CD14-positive monocyte (primary cell): ENCODE data around the gene DNAJB1. TPM values are rescaled to one million over a fixed set of nuclear protein-coding genes. Genes with fewer than 3 reads are reported as not detected.

Experiments used
- DNase-seq, 3 donors: peaks; one replicate each; pipeline ENCODE4 v3.0.0-alpha.2; 2011 to 2022
- H2AFZ ChIP-seq: 2 replicates; pipeline ENCODE4 v1.6.0; 2012; ENCODE audit warnings: mild to moderate bottlenecking, low read depth, low read length, inconsistent platforms; ENCODE audit not compliant: insufficient read depth, poor library complexity, severe bottlenecking
- H3K27ac ChIP-seq, 2 donors: 1 replicate in 1 of 2; 2 replicates in 1 of 2; pipeline ENCODE4 v1.5.1; 2012 to 2013; ENCODE audit warnings: low read length in 2 of 2, control low read depth in 1 of 2, inconsistent platforms in 1 of 2, low read depth in 1 of 2, mild to moderate bottlenecking in 1 of 2
- H3K27me3 ChIP-seq, 2 donors: one replicate each; pipeline versions ENCODE4 v1.6.0 to v1.6.1; 2011 to 2013; ENCODE audit warnings: low read length in 2 of 2; ENCODE audit not compliant: control insufficient read depth in 2 of 2, insufficient read depth in 2 of 2
- H3K36me3 ChIP-seq, 2 donors: replicated peaks in 1 of 2; 1 replicate in 1 of 2; 2 replicates in 1 of 2; pipeline versions ENCODE4 v1.5.1 to v1.6.1; 2012 to 2013; ENCODE audit warnings: low read length in 2 of 2, control low read depth in 1 of 2, inconsistent platforms in 1 of 2, mild to moderate bottlenecking in 1 of 2; ENCODE audit not compliant: insufficient read depth in 2 of 2, control insufficient read depth in 1 of 2
- H3K4me1 ChIP-seq, 2 donors: 1 replicate in 1 of 2; 2 replicates in 1 of 2; pipeline versions ENCODE4 v1.5.1 to v1.6.1; 2012 to 2013; ENCODE audit warnings: low read length in 2 of 2, control low read depth in 1 of 2, inconsistent platforms in 1 of 2, mild to moderate bottlenecking in 1 of 2, moderate library complexity in 1 of 2; ENCODE audit not compliant: insufficient read depth in 2 of 2, control insufficient read depth in 1 of 2
- H3K4me2 ChIP-seq: replicated peaks from 2 replicates; pipeline ENCODE3; 2012; ENCODE audit warnings: low read length, moderate library complexity, mild to moderate bottlenecking; ENCODE audit not compliant: poor library complexity, severe bottlenecking; ENCODE audit errors: extremely low read depth
- H3K4me3 ChIP-seq, 3 experiments: fragments of 200-600 bp in 1 of 3; sonication (generic) in 1 of 3; replicated peaks in 1 of 3; 1 replicate in 2 of 3; 2 replicates in 1 of 3; pipeline ENCODE4 v1.5.1; 2011 to 2013; ENCODE audit warnings: low read length in 3 of 3, mild to moderate bottlenecking in 3 of 3, control low read depth in 2 of 3, low read depth in 2 of 3, inconsistent platforms in 1 of 3, moderate library complexity in 1 of 3
- H3K79me2 ChIP-seq: 2 replicates; pipeline ENCODE4 v1.6.0; 2012; ENCODE audit warnings: mild to moderate bottlenecking, control low read depth, inconsistent platforms, low read length, moderate library complexity; ENCODE audit not compliant: insufficient read depth
- H3K9ac ChIP-seq: 2 replicates; pipeline ENCODE4 v1.6.0; 2017; ENCODE audit warnings: low read length, mild to moderate bottlenecking; ENCODE audit not compliant: insufficient read depth, poor library complexity, severe bottlenecking
- H3K9me3 ChIP-seq, 2 donors: replicated peaks in 1 of 2; 1 replicate in 1 of 2; 2 replicates in 1 of 2; pipeline versions ENCODE4 v1.5.1 to v1.6.1; 2012 to 2013; ENCODE audit warnings: low read length in 2 of 2, control low read depth in 1 of 2; ENCODE audit not compliant: control insufficient read depth in 1 of 2, insufficient read depth in 1 of 2
- H4K20me1 ChIP-seq: 2 replicates; pipeline ENCODE4 v1.6.0; 2012; ENCODE audit warnings: mild to moderate bottlenecking, low read length, control low read depth, moderate library complexity; ENCODE audit not compliant: insufficient read depth
- H3K27ac Mint-ChIP-seq, 7 donors: one replicate each; pipeline ENCODE4 v1.8.0; 2020; ENCODE audit warnings: mild to moderate bottlenecking in 7 of 7, mixed read lengths in 7 of 7, moderate library complexity in 6 of 7, inconsistent platforms in 2 of 7
- H3K27me3 Mint-ChIP-seq, 3 donors: one replicate each; pipeline ENCODE4 v1.8.0; 2021 to 2022; ENCODE audit warnings: low read depth in 3 of 3, mild to moderate bottlenecking in 3 of 3, mixed read lengths in 3 of 3, moderate library complexity in 3 of 3, inconsistent platforms in 1 of 3
- H3K36me3 Mint-ChIP-seq, 2 donors: one replicate each; pipeline ENCODE4 v1.8.0; 2020; ENCODE audit warnings: mixed read lengths in 2 of 2, inconsistent platforms in 1 of 2, mild to moderate bottlenecking in 1 of 2
- H3K4me1 Mint-ChIP-seq: one replicate; pipeline ENCODE4 v1.8.0; 2020; ENCODE audit warnings: mild to moderate bottlenecking, mixed read lengths
- H3K4me3 Mint-ChIP-seq, 2 donors: one replicate each; pipeline ENCODE4 v1.8.0; 2020; ENCODE audit warnings: mild to moderate bottlenecking in 2 of 2, mixed read lengths in 2 of 2, moderate library complexity in 1 of 2
- H3K9me3 Mint-ChIP-seq, 7 donors: one replicate each; pipeline ENCODE4 v1.8.0; 2020 to 2022; ENCODE audit warnings: mixed read lengths in 7 of 7, mild to moderate bottlenecking in 6 of 7, moderate library complexity in 6 of 7, inconsistent platforms in 2 of 7
- CTCF ChIP-seq: fragments of 200-600 bp; IDR thresholded peaks from one replicate; pipeline ENCODE4 v1.8.0; 2022; ENCODE audit warnings: antibody characterized with exemption, mild to moderate bottlenecking
- WGBS: methylation state at CpG from one replicate; pipeline ENCODE4 v1.1.5; 2013; ENCODE audit warnings: missing lambda C conversion rate; ENCODE audit not compliant: insufficient coverage; 5-methylcytosine and 5-hydroxymethylcytosine counted together
- intact Hi-C, 2 donors: fragments of 100-400 bp; cut with micrococcal nuclease; formaldehyde crosslinking; loops; one replicate each; pipeline versions ENCODE4 v1.15.0 to v1.15.1; 2023
- polyA plus RNA-seq, 3 donors: library from polyadenylated mRNA; depleted of rRNA in 1 of 3; unstranded in 2 of 3; stranded (reverse) in 1 of 3; fragments of 300-500 nt in 2 of 3; fragments of >200 nt in 1 of 3; fragmentation: Illumina TruSeq in 2 of 3; gene quantifications; 1 replicate in 2 of 3; 2 replicates in 1 of 3; pipeline ENCODE4 v1.2.3, GENCODE V29; 2012 to 2021

The DNAJB1 gene
- polyA plus RNA-seq, 3 donors: 59.3 to 107 (median 70.9) TPM

GRCh38 chr19:14503285-14503684, 14.9 kb downstream of the DNAJB1 start:
- H3K9me3 Mint-ChIP-seq: no peaks in the 10 kb centered on the region
- peaks cover 5 to 11% (median 7%) of the 10 kb centered on the region in 3 donors for H3K27me3 Mint-ChIP-seq
- H3K4me3 ChIP-seq: no peak overlapping the region
- H3K27ac Mint-ChIP-seq: no peak overlapping the region
- H3K4me2 ChIP-seq: no peak overlapping the region
- peaks cover 29% of the 10 kb centered on the region for H3K4me1 Mint-ChIP-seq
- peaks cover 0 to 3% of the 10 kb centered on the region in 2 donors for H3K36me3 Mint-ChIP-seq
- H2AFZ ChIP-seq: no peak overlapping the region
- intact Hi-C loops: no loop called here
- DNase-seq: no peak
- H3K9me3 ChIP-seq: no peaks in the 10 kb centered on the region
- 20% methylated on average over 1 of the region's 1 CpG for WGBS
- no peaks in the 10 kb centered on the region for H3K27me3 ChIP-seq
- H3K27ac ChIP-seq: no peak overlapping the region
- TF ChIP-seq CTCF: no peak
- no peaks in the 10 kb centered on the region for H3K36me3 ChIP-seq
- H3K4me3 Mint-ChIP-seq: no peak overlapping the region
- no peak overlapping the region for H3K9ac ChIP-seq
- no peaks in the 10 kb centered on the region for H3K79me2 ChIP-seq
- no peaks in the 10 kb centered on the region for H4K20me1 ChIP-seq
- peaks cover 15 to 25% of the 10 kb centered on the region in 2 donors for H3K4me1 ChIP-seq

GRCh38 chr19:14502334-14503092, 15.7 kb downstream of the DNAJB1 start:
- H3K4me3 Mint-ChIP-seq: no peak overlapping the region
- Histone ChIP-seq H3K27ac (no peak overlapping the region), H3K4me1 (peaks cover 13 to 23% of the 10 kb centered on the region in 2 donors), H3K9ac (no peak overlapping the region), H3K36me3 (no peaks in the 10 kb centered on the region), H3K79me2 (no peaks in the 10 kb centered on the region), H3K4me2 (no peak overlapping the region), H2AFZ (no peak overlapping the region), H3K4me3 (no peak overlapping the region), H4K20me1 (no peaks in the 10 kb centered on the region), H3K9me3 (no peaks in the 10 kb centered on the region), H3K27me3 (no peaks in the 10 kb centered on the region)
- H3K27ac Mint-ChIP-seq: no peak overlapping the region
- peaks cover 5 to 15% (median 10%) of the 10 kb centered on the region in 3 donors for H3K27me3 Mint-ChIP-seq
- TF ChIP-seq CTCF: no peak
- WGBS: 90% methylated on average over 5 of the region's 11 CpGs
- H3K4me1 Mint-ChIP-seq: peaks cover 28% of the 10 kb centered on the region
- H3K9me3 Mint-ChIP-seq: no peaks in the 10 kb centered on the region
- DNase-seq: no peak
- peaks cover 0 to 1% of the 10 kb centered on the region in 2 donors for H3K36me3 Mint-ChIP-seq
- intact Hi-C loops: no loop called here
